ENCODE measurements around the gene XRN1.

XRN1 gene

GRCh38 chr3:142287866-142288638 is 159.8 kb downstream of the XRN1 start:
- H3K4me3 ChIP-seq (ENCODE audit: extremely low read depth, insufficient read depth, low read length, poor library complexity, severe bottlenecking) = no peak overlapping the region

GRCh38 chr3:142285083-142285517 is 162.7 kb downstream of the XRN1 start:
- Histone ChIP-seq H3K9me3 (ENCODE audit: control insufficient read depth, low read length) (peaks cover 32% of the 10 kb centered on the region), H3K4me3 (ENCODE audit: extremely low read depth, insufficient read depth, low read length, poor library complexity, severe bottlenecking) (no peak overlapping the region), H3K36me3 (ENCODE audit: control insufficient read depth, insufficient read depth, low read length) (no peaks in the 10 kb centered on the region), H3K4me1 (ENCODE audit: control insufficient read depth, insufficient read depth, low read length, poor library complexity, severe bottlenecking) (no peaks in the 10 kb centered on the region), H3K27ac (ENCODE audit: low read depth, low read length, severe bottlenecking) (no peak overlapping the region)
- WGBS, 2 experiments (ENCODE audit: insufficient coverage in 2 of 2) = 78 to 80% methylated on average over 1 of the region's 2 CpGs

More at GRCh38 chr3:142287866-142288638, 159.8 kb downstream of the XRN1 start:
- peaks cover 32% of the 10 kb centered on the region for H3K9me3 ChIP-seq (ENCODE audit: control insufficient read depth, low read length)
- H3K36me3 ChIP-seq (ENCODE audit: control insufficient read depth, insufficient read depth, low read length) = no peaks in the 10 kb centered on the region
- H3K4me1 ChIP-seq (ENCODE audit: control insufficient read depth, insufficient read depth, low read length, poor library complexity, severe bottlenecking) = no peaks in the 10 kb centered on the region
- no CpG with 5 or more reads among the region's 5 CpGs for WGBS, 2 experiments (ENCODE audit: insufficient coverage in 2 of 2)
- no peak overlapping the region for H3K27ac ChIP-seq (ENCODE audit: low read depth, low read length, severe bottlenecking)

- H3K27ac ChIP-seq (ENCODE audit: low read depth, low read length, severe bottlenecking) = no peak overlapping the region
- WGBS, 2 experiments (ENCODE audit: insufficient coverage in 2 of 2) = 90 to 97% methylated on average over 4 of the region's 4 CpGs
- H3K9me3 ChIP-seq (ENCODE audit: control insufficient read depth, low read length) = peaks cover 13% of the 10 kb centered on the region
- H3K36me3 ChIP-seq (ENCODE audit: control insufficient read depth, insufficient read depth, low read length) = no peaks in the 10 kb centered on the region
- H3K4me1 ChIP-seq (ENCODE audit: control insufficient read depth, insufficient read depth, low read length, poor library complexity, severe bottlenecking) = no peaks in the 10 kb centered on the region
- no peak overlapping the region for H3K4me3 ChIP-seq (ENCODE audit: extremely low read depth, insufficient read depth, low read length, poor library complexity, severe bottlenecking)
Observed at GRCh38 chr3:142282503-142282902, 165.3 kb downstream of the XRN1 start.

- no peak overlapping the region for H3K4me3 ChIP-seq (ENCODE audit: extremely low read depth, insufficient read depth, low read length, poor library complexity, severe bottlenecking)
- no peaks in the 10 kb centered on the region for H3K36me3 ChIP-seq (ENCODE audit: control insufficient read depth, insufficient read depth, low read length)
- peaks cover 4% of the 10 kb centered on the region for H3K9me3 ChIP-seq (ENCODE audit: control insufficient read depth, low read length)
- no peaks in the 10 kb centered on the region for H3K4me1 ChIP-seq (ENCODE audit: control insufficient read depth, insufficient read depth, low read length, poor library complexity, severe bottlenecking)
- WGBS, 2 experiments (ENCODE audit: insufficient coverage in 2 of 2) = no CpG with 5 or more reads among the region's 1 CpG
- H3K27ac ChIP-seq (ENCODE audit: low read depth, low read length, severe bottlenecking) = no peak overlapping the region
Observed at GRCh38 chr3:142281474-142281873, 166.4 kb downstream of the XRN1 start.

- Histone ChIP-seq H3K4me1 (ENCODE audit: control insufficient read depth, insufficient read depth, low read length, poor library complexity, severe bottlenecking) (no peaks in the 10 kb centered on the region), H3K9me3 (ENCODE audit: control insufficient read depth, low read length) (peaks cover 3% of the 10 kb centered on the region), H3K27ac (ENCODE audit: low read depth, low read length, severe bottlenecking) (no peak overlapping the region), H3K4me3 (ENCODE audit: extremely low read depth, insufficient read depth, low read length, poor library complexity, severe bottlenecking) (no peak overlapping the region), H3K36me3 (ENCODE audit: control insufficient read depth, insufficient read depth, low read length) (no peaks in the 10 kb centered on the region)
- 13 to 16% methylated on average over 3 to 4 of the region's 5 CpGs for WGBS, 2 experiments (ENCODE audit: insufficient coverage in 2 of 2)
Observed at GRCh38 chr3:142279965-142280590, 167.8 kb downstream of the XRN1 start.

GRCh38 chr3:142278451-142278850 is 169.4 kb downstream of the XRN1 start:
- Histone ChIP-seq H3K36me3 (ENCODE audit: control insufficient read depth, insufficient read depth, low read length) (no peaks in the 10 kb centered on the region), H3K4me1 (ENCODE audit: control insufficient read depth, insufficient read depth, low read length, poor library complexity, severe bottlenecking) (no peaks in the 10 kb centered on the region), H3K27ac (ENCODE audit: low read depth, low read length, severe bottlenecking) (no peak overlapping the region), H3K9me3 (ENCODE audit: control insufficient read depth, low read length) (no peaks in the 10 kb centered on the region), H3K4me3 (ENCODE audit: extremely low read depth, insufficient read depth, low read length, poor library complexity, severe bottlenecking) (no peak overlapping the region)
- WGBS, 2 experiments (ENCODE audit: insufficient coverage in 2 of 2) = 83 to 89% methylated on average over 1 of the region's 2 CpGs

- no peaks in the 10 kb centered on the region for H3K36me3 ChIP-seq (ENCODE audit: control insufficient read depth, insufficient read depth, low read length)
- no peaks in the 10 kb centered on the region for H3K9me3 ChIP-seq (ENCODE audit: control insufficient read depth, low read length)
- WGBS, 2 experiments (ENCODE audit: insufficient coverage in 2 of 2) = 80 to 100% methylated on average over 1 of the region's 2 CpGs
- H3K27ac ChIP-seq (ENCODE audit: low read depth, low read length, severe bottlenecking) = no peak overlapping the region
- H3K4me3 ChIP-seq (ENCODE audit: extremely low read depth, insufficient read depth, low read length, poor library complexity, severe bottlenecking) = no peak overlapping the region
- H3K4me1 ChIP-seq (ENCODE audit: control insufficient read depth, insufficient read depth, low read length, poor library complexity, severe bottlenecking) = no peaks in the 10 kb centered on the region
Observed at GRCh38 chr3:142276781-142277180, 171.1 kb downstream of the XRN1 start.

GRCh38 chr3:142275856-142276255 is 172.0 kb downstream of the XRN1 start:
- no peaks in the 10 kb centered on the region for H3K36me3 ChIP-seq (ENCODE audit: control insufficient read depth, insufficient read depth, low read length)
- H3K4me3 ChIP-seq (ENCODE audit: extremely low read depth, insufficient read depth, low read length, poor library complexity, severe bottlenecking) = no peak overlapping the region
- no peaks in the 10 kb centered on the region for H3K9me3 ChIP-seq (ENCODE audit: control insufficient read depth, low read length)
- no peaks in the 10 kb centered on the region for H3K4me1 ChIP-seq (ENCODE audit: control insufficient read depth, insufficient read depth, low read length, poor library complexity, severe bottlenecking)
- WGBS, 2 experiments (ENCODE audit: insufficient coverage in 2 of 2) = 67 to 92% methylated on average over 1 to 2 of the region's 2 CpGs
- H3K27ac ChIP-seq (ENCODE audit: low read depth, low read length, severe bottlenecking) = no peak overlapping the region

GRCh38 chr3:142274908-142275307 is 172.9 kb downstream of the XRN1 start:
- H3K27ac ChIP-seq (ENCODE audit: low read depth, low read length, severe bottlenecking) = no peak overlapping the region
- no CpG with 5 or more reads among the region's 1 CpG for WGBS, 2 experiments (ENCODE audit: insufficient coverage in 2 of 2)
- no peak overlapping the region for H3K4me3 ChIP-seq (ENCODE audit: extremely low read depth, insufficient read depth, low read length, poor library complexity, severe bottlenecking)
- no peaks in the 10 kb centered on the region for H3K9me3 ChIP-seq (ENCODE audit: control insufficient read depth, low read length)
- no peaks in the 10 kb centered on the region for H3K36me3 ChIP-seq (ENCODE audit: control insufficient read depth, insufficient read depth, low read length)
- H3K4me1 ChIP-seq (ENCODE audit: control insufficient read depth, insufficient read depth, low read length, poor library complexity, severe bottlenecking) = no peaks in the 10 kb centered on the region

- H3K4me3 ChIP-seq (ENCODE audit: extremely low read depth, insufficient read depth, low read length, poor library complexity, severe bottlenecking) = no peak overlapping the region
- no peak overlapping the region for H3K27ac ChIP-seq (ENCODE audit: low read depth, low read length, severe bottlenecking)
- no peaks in the 10 kb centered on the region for H3K4me1 ChIP-seq (ENCODE audit: control insufficient read depth, insufficient read depth, low read length, poor library complexity, severe bottlenecking)
- H3K9me3 ChIP-seq (ENCODE audit: control insufficient read depth, low read length) = no peaks in the 10 kb centered on the region
- H3K36me3 ChIP-seq (ENCODE audit: control insufficient read depth, insufficient read depth, low read length) = no peaks in the 10 kb centered on the region
Observed at GRCh38 chr3:142273501-142273900, 174.3 kb downstream of the XRN1 start.

All from mesodermal cell (in vitro differentiated cells).